Thyroid gland (tissue), 4 donors: ENCODE measurements around the gene RAP1GAP2. TPM values are rescaled to one million over a fixed set of nuclear protein-coding genes. Genes with fewer than 3 reads are reported as not detected.

Experiments
- DNase-seq, 2 donors: peaks; one replicate each; pipeline ENCODE4 v3.0.0-alpha.2; 2019
- H3K27ac ChIP-seq, 3 donors: fragments of 200-600 bp; sonication (generic); 1 replicate in 2 of 3; 2 replicates in 1 of 3; pipeline ENCODE4 v1.5.1; 2016 to 2019; ENCODE audit warnings: mild to moderate bottlenecking in 1 of 3, moderate library complexity in 1 of 3
- H3K27me3 ChIP-seq: fragments of 200-600 bp; sonication (generic); one replicate; pipeline ENCODE4 v1.5.1; 2019
- H3K36me3 ChIP-seq, 2 donors: fragments of 200-600 bp; sonication (generic); one replicate each; pipeline ENCODE4 v1.5.1; 2016 to 2019
- H3K4me1 ChIP-seq, 2 donors: fragments of 200-600 bp; sonication (generic); one replicate each; pipeline ENCODE4 v1.5.1; 2017 to 2019
- H3K4me3 ChIP-seq, 3 donors: fragments of 200-600 bp; sonication (generic); replicated peaks in 1 of 3; 1 replicate in 2 of 3; 2 replicates in 1 of 3; pipeline ENCODE4 v1.5.1; 2016; ENCODE audit warnings: mild to moderate bottlenecking in 1 of 3
- H3K9me3 ChIP-seq: fragments of 200-600 bp; sonication (generic); one replicate; pipeline ENCODE4 v1.5.1; 2017
- CTCF ChIP-seq, 6 experiments: fragments of 200-600 bp in 3 of 6; fragments of 450-650 bp in 3 of 6; sonication (generic) in 3 of 6; IDR thresholded peaks; one replicate each; pipeline ENCODE4 v1.5.1; 2016 to 2019; ENCODE audit warnings: antibody characterized with exemption in 6 of 6, mild to moderate bottlenecking in 2 of 6, inconsistent platforms in 1 of 6, moderate library complexity in 1 of 6
- POLR2A ChIP-seq, 2 donors: fragments of 450-650 bp; IDR thresholded peaks; one replicate each; pipeline ENCODE4 v1.6.1; 2017; ENCODE audit warnings: antibody characterized with exemption in 2 of 2, mild to moderate bottlenecking in 2 of 2, moderate library complexity in 1 of 2
- WGBS, 2 donors: methylation state at CpG; one replicate each; pipeline ENCODE4 v1.1.5; 2017; 5-methylcytosine and 5-hydroxymethylcytosine counted together
- intact Hi-C: fragments of 100-400 bp; cut with DNase I; formaldehyde crosslinking; loops from one replicate; pipeline ENCODE4 v1.15.1; 2023
- total RNA-seq, 4 donors: library from RNA; depleted of rRNA; stranded (reverse); fragments of >200 nt; gene quantifications; one replicate each; pipeline ENCODE4 v1.2.3, GENCODE V29; 2016

RAP1GAP2 gene
- total RNA-seq, 4 donors from 2014 or later, result 5.9 to 8.4 (median 6.8) TPM

GRCh38 chr17:3035256-3035967 lies 239.2 kb downstream of the RAP1GAP2 start:
- Histone ChIP-seq H3K4me1 (no peaks in the 10 kb centered on the region), H3K9me3 (no peaks in the 10 kb centered on the region), H3K27ac (no peak overlapping the region), H3K36me3 (peaks cover 0 to 2% of the 10 kb centered on the region in 2 donors), H3K27me3 (no peaks in the 10 kb centered on the region), H3K4me3 (no peak overlapping the region)
- WGBS, 2 donors, result 77 to 80% methylated on average over 9 to 12 of the region's 13 CpGs
- DNase-seq, result no peak
- intact Hi-C loops, result no loop called here
- no peak for TF ChIP-seq CTCF (IDR thresholded peaks at IDR 0.05)
- no peak for TF ChIP-seq POLR2A (IDR thresholded peaks at IDR 0.05)

DNA sequence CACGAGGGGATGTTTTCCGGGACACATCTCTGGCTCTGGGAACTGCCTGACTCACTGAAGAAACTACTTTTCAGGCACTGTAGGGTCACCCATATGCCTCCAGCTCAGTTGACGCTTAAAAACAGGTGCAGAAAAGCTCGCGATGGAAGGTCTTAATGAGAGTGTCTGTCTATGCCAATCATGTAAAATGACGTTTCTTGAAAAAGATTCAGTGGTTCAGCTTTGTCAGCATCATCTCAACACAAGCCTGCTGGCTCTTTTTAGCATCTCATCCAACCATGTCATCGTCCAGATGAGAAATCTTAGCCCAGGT lies 239.7 kb downstream of the RAP1GAP2 start:
- TF ChIP-seq CTCF (IDR thresholded peaks at IDR 0.05) (no peak), POLR2A (IDR thresholded peaks at IDR 0.05) (no peak)

GRCh38 chr17:3036800-3037199 lies 240.6 kb downstream of the RAP1GAP2 start:
- H3K27me3 ChIP-seq, result no peaks in the 10 kb centered on the region
- 77 to 84% methylated on average over 5 to 6 of the region's 6 CpGs for WGBS, 2 donors
- intact Hi-C loops, result no loop called here

More for the DNA sequence above, 239.7 kb downstream of the RAP1GAP2 start:
- intact Hi-C loops, result no loop called here
- Histone ChIP-seq H3K36me3 (no peaks in the 10 kb centered on the region), H3K27me3 (no peaks in the 10 kb centered on the region), H3K9me3 (no peaks in the 10 kb centered on the region), H3K27ac (no peak overlapping the region), H3K4me3 (no peak overlapping the region), H3K4me1 (peaks cover 0 to under 1% of the 10 kb centered on the region in 2 donors)
- no peak for DNase-seq
- WGBS, 2 donors, result 91 to 93% methylated on average over 7 of the region's 7 CpGs

GRCh38 chr17:3037259-3037658 lies 241.0 kb downstream of the RAP1GAP2 start:
- Histone ChIP-seq H3K36me3 (no peaks in the 10 kb centered on the region), H3K27me3 (no peaks in the 10 kb centered on the region), H3K4me1 (peaks cover 0 to 9% of the 10 kb centered on the region in 2 donors), H3K27ac (no peak overlapping the region), H3K4me3 (no peak overlapping the region), H3K9me3 (no peaks in the 10 kb centered on the region)
- 63 to 71% methylated on average over 7 to 8 of the region's 9 CpGs for WGBS, 2 donors
- intact Hi-C loops, result no loop called here
- TF ChIP-seq POLR2A (IDR thresholded peaks at IDR 0.05), result no peak
- no peak for TF ChIP-seq CTCF (IDR thresholded peaks at IDR 0.05)
- no peak for DNase-seq

More at GRCh38 chr17:3036800-3037199, 240.6 kb downstream of the RAP1GAP2 start:
- Histone ChIP-seq H3K9me3 (no peaks in the 10 kb centered on the region), H3K4me3 (no peak overlapping the region), H3K27ac (no peak overlapping the region), H3K4me1 (peaks cover 0 to 9% of the 10 kb centered on the region in 2 donors), H3K36me3 (no peaks in the 10 kb centered on the region)
- no peak for TF ChIP-seq POLR2A (IDR thresholded peaks at IDR 0.05)
- no peak for TF ChIP-seq CTCF (IDR thresholded peaks at IDR 0.05)
- DNase-seq, result no peak

- no peaks in the 10 kb centered on the region for H3K36me3 ChIP-seq
- no peak overlapping the region for H3K4me3 ChIP-seq
- intact Hi-C loops, result no loop called here
- no peaks in the 10 kb centered on the region for H3K9me3 ChIP-seq
- WGBS, 2 donors, result 33 to 34% methylated on average over 5 of the region's 5 CpGs
- TF ChIP-seq CTCF (IDR thresholded peaks at IDR 0.05) (no peak), POLR2A (IDR thresholded peaks at IDR 0.05) (no peak)
- no peaks in the 10 kb centered on the region for H3K27me3 ChIP-seq
- peaks cover 0 to 9% of the 10 kb centered on the region in 2 donors for H3K4me1 ChIP-seq
- DNase-seq, result no peak
- H3K27ac ChIP-seq, result no peak overlapping the region
Measured at GRCh38 chr17:3038941-3039340, 242.7 kb downstream of the RAP1GAP2 start.
